HL-60 (cell line): ENCODE data around the gene STEAP2.

Source experiments
- DNase-seq, 2 experiments: peaks; one replicate each; pipeline ENCODE4 v3.0.0-alpha.2; 2010 to 2020; ENCODE audit warnings: low read depth in 1 of 2, low spot score in 1 of 2
- H3K27ac ChIP-seq: fragments of 250-450 bp; sonication (Bioruptor Pico); replicated peaks from 2 replicates; pipeline ENCODE4 v1.5.1; 2020; ENCODE audit warnings: mild to moderate bottlenecking, moderate library complexity
- H3K27me3 ChIP-seq: fragments of 250-450 bp; sonication (Bioruptor Pico); 2 replicates; pipeline ENCODE4 v1.5.1; 2021; ENCODE audit warnings: mild to moderate bottlenecking, moderate library complexity; ENCODE audit not compliant: insufficient read depth, poor library complexity, severe bottlenecking
- H3K4me3 ChIP-seq: replicated peaks from 2 replicates; pipeline ENCODE4 v1.5.1; 2011; ENCODE audit warnings: mild to moderate bottlenecking, control low read depth, low read length; ENCODE audit not compliant: insufficient read depth
- CTCF ChIP-seq: IDR thresholded peaks from one replicate; pipeline ENCODE4 v1.5.1; 2011; ENCODE audit warnings: low read length, control low read depth, inconsistent platforms; ENCODE audit not compliant: insufficient read depth
- GABPA ChIP-seq: IDR thresholded peaks from 2 replicates; pipeline ENCODE4 v1.6.1; 2012; ENCODE audit warnings: low read depth
- POLR2AphosphoS5 ChIP-seq: IDR thresholded peaks from 2 replicates; pipeline ENCODE4 v1.6.1; 2012; ENCODE audit warnings: low read depth
- SPI1 ChIP-seq: IDR thresholded peaks from 2 replicates; pipeline ENCODE4 v1.6.1; 2012; ENCODE audit warnings: low read depth, mild to moderate bottlenecking, borderline replicate concordance
- TF ChIP-seq, protein P1 (sequence below): IDR thresholded peaks from 2 replicates; pipeline ENCODE4 v1.6.1; 2012; ENCODE audit warnings: low read depth; ENCODE audit not compliant: insufficient replicate concordance

STEAP2 gene

GRCh38 chr7:90274161-90274560, 62.6 kb downstream of the STEAP2 start:
- H3K27ac ChIP-seq: no peak overlapping the region
- TF ChIP-seq, protein P1, sequence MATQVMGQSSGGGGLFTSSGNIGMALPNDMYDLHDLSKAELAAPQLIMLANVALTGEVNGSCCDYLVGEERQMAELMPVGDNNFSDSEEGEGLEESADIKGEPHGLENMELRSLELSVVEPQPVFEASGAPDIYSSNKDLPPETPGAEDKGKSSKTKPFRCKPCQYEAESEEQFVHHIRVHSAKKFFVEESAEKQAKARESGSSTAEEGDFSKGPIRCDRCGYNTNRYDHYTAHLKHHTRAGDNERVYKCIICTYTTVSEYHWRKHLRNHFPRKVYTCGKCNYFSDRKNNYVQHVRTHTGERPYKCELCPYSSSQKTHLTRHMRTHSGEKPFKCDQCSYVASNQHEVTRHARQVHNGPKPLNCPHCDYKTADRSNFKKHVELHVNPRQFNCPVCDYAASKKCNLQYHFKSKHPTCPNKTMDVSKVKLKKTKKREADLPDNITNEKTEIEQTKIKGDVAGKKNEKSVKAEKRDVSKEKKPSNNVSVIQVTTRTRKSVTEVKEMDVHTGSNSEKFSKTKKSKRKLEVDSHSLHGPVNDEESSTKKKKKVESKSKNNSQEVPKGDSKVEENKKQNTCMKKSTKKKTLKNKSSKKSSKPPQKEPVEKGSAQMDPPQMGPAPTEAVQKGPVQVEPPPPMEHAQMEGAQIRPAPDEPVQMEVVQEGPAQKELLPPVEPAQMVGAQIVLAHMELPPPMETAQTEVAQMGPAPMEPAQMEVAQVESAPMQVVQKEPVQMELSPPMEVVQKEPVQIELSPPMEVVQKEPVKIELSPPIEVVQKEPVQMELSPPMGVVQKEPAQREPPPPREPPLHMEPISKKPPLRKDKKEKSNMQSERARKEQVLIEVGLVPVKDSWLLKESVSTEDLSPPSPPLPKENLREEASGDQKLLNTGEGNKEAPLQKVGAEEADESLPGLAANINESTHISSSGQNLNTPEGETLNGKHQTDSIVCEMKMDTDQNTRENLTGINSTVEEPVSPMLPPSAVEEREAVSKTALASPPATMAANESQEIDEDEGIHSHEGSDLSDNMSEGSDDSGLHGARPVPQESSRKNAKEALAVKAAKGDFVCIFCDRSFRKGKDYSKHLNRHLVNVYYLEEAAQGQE: no peak
- no peak for TF ChIP-seq GABPA
- TF ChIP-seq SPI1: no peak
- TF ChIP-seq POLR2AphosphoS5: no peak
- TF ChIP-seq CTCF: no peak
- no peaks in the 10 kb centered on the region for H3K27me3 ChIP-seq
- DNase-seq: no peak
- H3K4me3 ChIP-seq: no peak overlapping the region

- H3K27me3 ChIP-seq: no peaks in the 10 kb centered on the region
- no peak overlapping the region for H3K4me3 ChIP-seq
- H3K27ac ChIP-seq: no peak overlapping the region
- DNase-seq: no peak
- TF ChIP-seq, protein P1: no peak
These were observed 64.6 kb downstream of the STEAP2 start for GRCh38 chr7:90276033-90276728.
